Measurements from ENCODE around the gene PNMT. TPM values are rescaled to one million over a fixed set of nuclear protein-coding genes. Genes with fewer than 3 reads are reported as not detected.

Gene PNMT
- total and polyA plus RNA-seq, 2 donors (not counting 3 experiments of a cell fraction or from before 2014, with no cell fraction given) = 0.11 TPM; not detected in 1

- Histone ChIP-seq H4K20me1 (replicated peaks; ENCODE audit: control insufficient read depth, extremely low read depth, insufficient read depth, low read length) (no peaks in the 10 kb centered on the region), H2AFZ (ENCODE audit: low read depth, low read length) (no peak overlapping the region), H3K4me2 (ENCODE audit: insufficient read depth, low read length) (no peak overlapping the region), H3K4me3 (replicated peaks in 1 of 3; ENCODE audit: insufficient read depth in 1 of 3, low read depth in 1 of 3, low read length in 3 of 3) (no peak overlapping the region), H3K36me3 (ENCODE audit: control insufficient read depth in 2 of 2, extremely low read depth in 1 of 2, insufficient read depth in 2 of 2, low read length in 2 of 2) (no peaks in the 10 kb centered on the region), H3K9me1 (replicated peaks; ENCODE audit: control insufficient read depth, extremely low read depth, insufficient read depth, low read length) (no peaks in the 10 kb centered on the region), H3K27ac (ENCODE audit: insufficient read depth, low read depth, low read length) (no peak overlapping the region), H3K9ac (replicated peaks; ENCODE audit: extremely low read depth, insufficient read depth, low read length) (no peak overlapping the region), H3K27me3 (ENCODE audit: control insufficient read depth in 2 of 2, insufficient read depth in 2 of 2, low read length in 2 of 2) (peaks cover 0 to 2% of the 10 kb centered on the region in 2 experiments), H3K4me1 (ENCODE audit: control insufficient read depth, extremely low read depth, insufficient read depth, low read length) (no peaks in the 10 kb centered on the region), H3K9me3 (replicated peaks; ENCODE audit: control insufficient read depth, insufficient read depth, low read length) (no peaks in the 10 kb centered on the region), H3K79me2 (ENCODE audit: control insufficient read depth, insufficient read depth, low read length) (no peaks in the 10 kb centered on the region)
- no TSS peak for BruUV-seq (replicated peaks)
- intact Hi-C loops (cut with micrococcal nuclease) = loop anchor here (1.0 kb wide), 1 partner anchor 50 kb away; no protein-coding TSS in a partner anchor
- no peak for FAIRE-seq
- dilution Hi-C loops (cut with MboI; ENCODE audit: extremely low pct_ligation_motif_present, low sequenced_read_pairs) = no loop called here
- DNase-seq (ENCODE audit: low read depth, low spot score) = no peak
- ChIA-PET POLR2A (no interaction called here), CTCF (interaction anchor here (0.8 to 13.1 kb wide), 13 partner anchors 8 to 466 kb away, joined by 3 to 291 read pairs (median 5); no protein-coding TSS in a partner anchor)
- no peak for TF ChIP-seq POLR2A (IDR thresholded peaks at IDR 0.05; ENCODE audit: low read depth, low read length)
Observed at GRCh38 chr17:39672522-39673334, 4.5 kb downstream of the PNMT start.

GRCh38 chr17:39673335-39674081 is 5.3 kb downstream of the PNMT start:
- dilution Hi-C loops (cut with MboI; ENCODE audit: extremely low pct_ligation_motif_present, low sequenced_read_pairs) = no loop called here
- H3K9me1 ChIP-seq (replicated peaks; ENCODE audit: control insufficient read depth, extremely low read depth, insufficient read depth, low read length) = no peaks in the 10 kb centered on the region
- FAIRE-seq = no peak

More at GRCh38 chr17:39673335-39674081, 5.3 kb downstream of the PNMT start:
- Histone ChIP-seq H3K79me2 (ENCODE audit: control insufficient read depth, insufficient read depth, low read length) (no peaks in the 10 kb centered on the region), H3K27me3 (ENCODE audit: control insufficient read depth in 2 of 2, insufficient read depth in 2 of 2, low read length in 2 of 2) (peaks cover 0 to 2% of the 10 kb centered on the region in 2 experiments), H2AFZ (ENCODE audit: low read depth, low read length) (no peak overlapping the region), H4K20me1 (replicated peaks; ENCODE audit: control insufficient read depth, extremely low read depth, insufficient read depth, low read length) (no peaks in the 10 kb centered on the region), H3K4me2 (ENCODE audit: insufficient read depth, low read length) (no peak overlapping the region), H3K36me3 (ENCODE audit: control insufficient read depth in 2 of 2, extremely low read depth in 1 of 2, insufficient read depth in 2 of 2, low read length in 2 of 2) (no peaks in the 10 kb centered on the region), H3K4me3 (replicated peaks in 1 of 3; ENCODE audit: insufficient read depth in 1 of 3, low read depth in 1 of 3, low read length in 3 of 3) (no peak overlapping the region), H3K9ac (replicated peaks; ENCODE audit: extremely low read depth, insufficient read depth, low read length) (no peak overlapping the region), H3K9me3 (replicated peaks; ENCODE audit: control insufficient read depth, insufficient read depth, low read length) (no peaks in the 10 kb centered on the region), H3K27ac (ENCODE audit: insufficient read depth, low read depth, low read length) (no peak overlapping the region), H3K4me1 (ENCODE audit: control insufficient read depth, extremely low read depth, insufficient read depth, low read length) (no peaks in the 10 kb centered on the region)
- intact Hi-C loops (cut with micrococcal nuclease) = no loop called here
- TF ChIP-seq POLR2AphosphoS5 (IDR thresholded peaks at IDR 0.05; ENCODE audit: insufficient read depth, low read depth, low read length) (no peak), POLR2A (IDR thresholded peaks at IDR 0.05; ENCODE audit: low read depth, low read length) (no peak), MYC (IDR thresholded peaks at IDR 0.05; ENCODE audit: low read depth, low read length) (no peak), FOS (IDR thresholded peaks at IDR 0.05; ENCODE audit: borderline replicate concordance, insufficient read depth, low read length) (no peak), MAX (IDR thresholded peaks at IDR 0.05; ENCODE audit: insufficient read depth, insufficient read length) (no peak), GATA2 (IDR thresholded peaks at IDR 0.05; ENCODE audit: insufficient read depth, insufficient read length, low read depth, low read length) (no peak), EZH2 (IDR thresholded peaks at IDR 0.05; ENCODE audit: borderline replicate concordance, low read depth, low read length, severe bottlenecking) (no peak), JUN (IDR thresholded peaks at IDR 0.05; ENCODE audit: borderline replicate concordance, insufficient read depth, insufficient read length, low read depth) (no peak), CTCF (IDR thresholded peaks at IDR 0.05; ENCODE audit: extremely low read depth in 1 of 2, insufficient read depth in 1 of 2, low read depth in 1 of 2, low read length in 2 of 2) (no peak)
- BruUV-seq (replicated peaks) = no TSS peak
- CTCF ChIA-PET = interaction anchor here (0.6 to 13.1 kb wide), 5 partner anchors 20 to 1092 kb away, joined by 3 to 291 read pairs (median 5); no protein-coding TSS in a partner anchor
- no peak for DNase-seq (ENCODE audit: low read depth, low spot score)
- POLR2A ChIA-PET = no interaction called here

All from endothelial cell of umbilical vein (primary cell).